Suprapubic skin (tissue), 3 donors: ENCODE measurements around the gene PCYOX1L.

Experiments
- CTCF ChIP-seq, 2 donors: fragments of 200-600 bp in 1 of 2; fragments of 450-650 bp in 1 of 2; sonication (generic) in 1 of 2; IDR thresholded peaks; one replicate each; pipeline ENCODE4 v1.5.1; 2016 to 2019; ENCODE audit warnings: antibody characterized with exemption in 2 of 2, mild to moderate bottlenecking in 1 of 2, moderate library complexity in 1 of 2
- POLR2AphosphoS5 ChIP-seq, 3 donors: sonication (generic); formaldehyde crosslinking; IDR thresholded peaks; one replicate each; pipeline ENCODE4 v1.6.1; 2017; ENCODE audit warnings: antibody characterized with exemption in 3 of 3

GRCh38 chr5:149315753-149316152 lies 42.1 kb upstream of the PCYOX1L start:
- TF ChIP-seq POLR2AphosphoS5 (IDR thresholded peaks at IDR 0.05) (no peak), CTCF (IDR thresholded peaks at IDR 0.05) (no peak)
